Osteocyte (in vitro differentiated cells): ENCODE measurements around the gene UPB1. TPM values are rescaled to one million over a fixed set of nuclear protein-coding genes. Genes with fewer than 3 reads are reported as not detected.

Experiments
- DNase-seq: peaks from one replicate; pipeline ENCODE4 v3.0.0; 2021; ENCODE audit warnings: mixed read lengths; ENCODE audit not compliant: unreplicated experiment; ENCODE audit errors: extremely low spot score
- H3K27ac Mint-ChIP-seq: one replicate; pipeline ENCODE4 v1.8.0; 2021; ENCODE audit warnings: mild to moderate bottlenecking, mixed read lengths; ENCODE audit not compliant: unreplicated experiment
- H3K27me3 Mint-ChIP-seq: one replicate; pipeline ENCODE4 v1.8.0; 2021; ENCODE audit warnings: mixed read lengths; ENCODE audit not compliant: unreplicated experiment
- H3K36me3 Mint-ChIP-seq: one replicate; pipeline ENCODE4 v1.8.0; 2021; ENCODE audit warnings: mixed read lengths; ENCODE audit not compliant: unreplicated experiment
- H3K4me1 Mint-ChIP-seq: one replicate; pipeline ENCODE4 v1.8.0; 2021; ENCODE audit warnings: mixed read lengths; ENCODE audit not compliant: unreplicated experiment
- H3K4me3 Mint-ChIP-seq: one replicate; pipeline ENCODE4 v1.8.0; 2021; ENCODE audit warnings: mild to moderate bottlenecking, moderate library complexity, mixed read lengths; ENCODE audit not compliant: unreplicated experiment
- H3K9me3 Mint-ChIP-seq: one replicate; pipeline ENCODE4 v1.8.0; 2021; ENCODE audit warnings: mixed read lengths; ENCODE audit not compliant: unreplicated experiment
- CTCF ChIP-seq: fragments of 200-600 bp; sonication (generic); IDR thresholded peaks from 2 replicates; pipeline ENCODE4 v1.5.0; 2021; ENCODE audit warnings: antibody characterized with exemption, mild to moderate bottlenecking, moderate library complexity
- total RNA-seq: library from RNA; stranded (reverse); gene quantifications from 2 replicates; pipeline ENCODE4 v1.2.1, GENCODE V29; 2021

UPB1 gene
- total RNA-seq, 1 donor from 2014 or later = not detected

DNA sequence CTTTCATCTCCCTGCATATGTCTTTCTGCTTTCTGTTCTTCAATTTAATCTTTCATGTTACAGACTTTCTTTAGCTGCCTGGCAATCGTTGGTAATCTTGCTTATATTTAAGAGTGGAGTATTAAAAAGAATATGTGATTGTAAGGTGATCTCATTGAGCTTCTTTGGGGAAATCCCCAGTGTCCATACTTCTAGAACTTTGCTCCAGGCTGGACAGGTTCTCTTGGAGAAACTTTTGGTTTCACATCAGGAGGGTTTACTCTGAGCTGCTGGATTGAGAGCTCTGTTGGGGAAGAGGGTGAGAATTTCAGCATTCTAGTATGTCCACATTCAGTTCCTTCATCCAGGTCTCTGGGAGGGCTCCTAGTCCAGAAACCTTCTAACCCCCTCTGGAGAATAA lies 81.6 kb downstream of the UPB1 start:
- no peak overlapping the region for H3K27ac Mint-ChIP-seq
- no peaks in the 10 kb centered on the region for H3K27me3 Mint-ChIP-seq
- no peaks in the 10 kb centered on the region for H3K9me3 Mint-ChIP-seq
- H3K4me1 Mint-ChIP-seq = peaks cover 2% of the 10 kb centered on the region
- no peak for DNase-seq
- no peak overlapping the region for H3K4me3 Mint-ChIP-seq
- peaks cover 24% of the 10 kb centered on the region for H3K36me3 Mint-ChIP-seq
- no peak for TF ChIP-seq CTCF

Other genes starting within 250 kb of the UPB1 start
- gene SPECC1L, start 224.5 kb upstream of the UPB1 start, total RNA-seq = 79.5 and 93.5 TPM in 2 replicates
- gene ADORA2A, start 67.7 kb upstream of the UPB1 start, total RNA-seq = 1.6 and 3.5 TPM in 2 replicates
- 79.3 and 81.5 TPM in 2 replicates for gene GUCD1, start 59.8 kb downstream of the UPB1 start, total RNA-seq
- 73.3 and 84.9 TPM in 2 replicates for gene SNRPD3, start 60.7 kb downstream of the UPB1 start, total RNA-seq
- 10.3 and 11.0 TPM in 2 replicates for gene LRRC75B, start 97.7 kb downstream of the UPB1 start, total RNA-seq
- gene GGT1, start 107.9 kb downstream of the UPB1 start, total RNA-seq = 1.9 and 2.6 TPM in 2 replicates